Osteoblast (primary cell): ENCODE results near the gene STIM2. TPM values are rescaled to one million over a fixed set of nuclear protein-coding genes. Genes with fewer than 3 reads are reported as not detected.

ENCODE experiments used
- DNase-seq: peaks from one replicate; pipeline ENCODE4 v3.0.0; 2011; ENCODE audit warnings: low spot score, mixed read lengths; ENCODE audit not compliant: insufficient read length; ENCODE audit errors: missing footprints
- H2AFZ ChIP-seq: 2 replicates; pipeline ENCODE4 v1.6.0; 2011; ENCODE audit warnings: mild to moderate bottlenecking, low read length
- H3K27ac ChIP-seq: 2 replicates; pipeline ENCODE4 v1.5.1; 2011; ENCODE audit warnings: mild to moderate bottlenecking, low read depth, low read length, moderate library complexity
- H3K27me3 ChIP-seq: 2 replicates; pipeline ENCODE4 v1.6.0; 2012; ENCODE audit warnings: mild to moderate bottlenecking, control low read depth, inconsistent platforms, low read length, moderate library complexity; ENCODE audit not compliant: insufficient read depth
- H3K36me3 ChIP-seq: 2 replicates; pipeline ENCODE4 v1.5.1; 2011; ENCODE audit warnings: mild to moderate bottlenecking, low read length, control low read depth, moderate library complexity; ENCODE audit not compliant: insufficient read depth
- H3K4me1 ChIP-seq: 2 replicates; pipeline ENCODE4 v1.5.1; 2011; ENCODE audit warnings: mild to moderate bottlenecking, low read length, control low read depth, moderate library complexity; ENCODE audit not compliant: insufficient read depth
- H3K4me2 ChIP-seq: 2 replicates; pipeline ENCODE4 v1.6.0; 2011; ENCODE audit warnings: mild to moderate bottlenecking, low read length; ENCODE audit not compliant: insufficient read depth
- H3K4me3 ChIP-seq: fragments of 200-600 bp; sonication (generic); 3 replicates; pipeline ENCODE4 v1.5.1; 2012; ENCODE audit warnings: mild to moderate bottlenecking, low read length, inconsistent platforms; ENCODE audit not compliant: insufficient read depth
- H3K79me2 ChIP-seq: 2 replicates; pipeline ENCODE4 v1.6.0; 2012; ENCODE audit warnings: mild to moderate bottlenecking, low read length, control low read depth, inconsistent platforms; ENCODE audit not compliant: insufficient read depth
- H3K9me3 ChIP-seq: 2 replicates; pipeline ENCODE4 v1.5.1; 2011; ENCODE audit warnings: low read depth, low read length, control low read depth
- H4K20me1 ChIP-seq: 2 replicates; pipeline ENCODE4 v1.6.0; 2012; ENCODE audit warnings: mild to moderate bottlenecking, low read length, control low read depth; ENCODE audit not compliant: insufficient read depth
- total RNA-seq: library from RNA; depleted of rRNA; stranded (reverse); fragments of >200 nt; gene quantifications from 2 replicates; pipeline ENCODE4 v1.2.3, GENCODE V29; 2012
- TF ChIP-seq, protein P1 (sequence below): IDR thresholded peaks from 2 replicates; pipeline ENCODE4 v1.5.1; 2011; ENCODE audit warnings: mild to moderate bottlenecking, low read depth, low read length, moderate library complexity; ENCODE audit errors: extremely low read depth

STIM2 gene
- total RNA-seq, 1 donor: 14.8 TPM

DNA sequence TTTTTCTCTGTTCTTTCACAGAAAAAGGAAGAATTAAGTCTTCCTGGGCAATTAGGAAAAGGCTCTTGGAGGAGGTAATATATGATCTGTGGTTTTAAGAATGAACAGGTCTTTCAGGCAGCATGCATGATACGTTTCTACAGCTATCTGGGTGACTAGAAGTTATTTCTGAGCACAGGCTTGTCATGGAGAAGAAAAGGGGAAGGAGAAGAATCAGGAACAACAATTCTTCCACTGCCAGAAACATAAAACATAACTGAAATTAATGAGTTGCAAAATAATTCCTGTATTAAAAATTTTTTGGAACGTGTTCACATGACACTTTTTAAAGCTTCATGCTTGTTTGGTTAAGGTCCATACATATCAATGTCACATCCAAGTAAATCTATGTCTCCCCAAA lies 17.7 kb upstream of the STIM2 start:
- H2AFZ ChIP-seq: no peak overlapping the region
- H3K36me3 ChIP-seq: no peaks in the 10 kb centered on the region
- H3K4me1 ChIP-seq: peaks cover 11% of the 10 kb centered on the region
- TF ChIP-seq, protein P1, sequence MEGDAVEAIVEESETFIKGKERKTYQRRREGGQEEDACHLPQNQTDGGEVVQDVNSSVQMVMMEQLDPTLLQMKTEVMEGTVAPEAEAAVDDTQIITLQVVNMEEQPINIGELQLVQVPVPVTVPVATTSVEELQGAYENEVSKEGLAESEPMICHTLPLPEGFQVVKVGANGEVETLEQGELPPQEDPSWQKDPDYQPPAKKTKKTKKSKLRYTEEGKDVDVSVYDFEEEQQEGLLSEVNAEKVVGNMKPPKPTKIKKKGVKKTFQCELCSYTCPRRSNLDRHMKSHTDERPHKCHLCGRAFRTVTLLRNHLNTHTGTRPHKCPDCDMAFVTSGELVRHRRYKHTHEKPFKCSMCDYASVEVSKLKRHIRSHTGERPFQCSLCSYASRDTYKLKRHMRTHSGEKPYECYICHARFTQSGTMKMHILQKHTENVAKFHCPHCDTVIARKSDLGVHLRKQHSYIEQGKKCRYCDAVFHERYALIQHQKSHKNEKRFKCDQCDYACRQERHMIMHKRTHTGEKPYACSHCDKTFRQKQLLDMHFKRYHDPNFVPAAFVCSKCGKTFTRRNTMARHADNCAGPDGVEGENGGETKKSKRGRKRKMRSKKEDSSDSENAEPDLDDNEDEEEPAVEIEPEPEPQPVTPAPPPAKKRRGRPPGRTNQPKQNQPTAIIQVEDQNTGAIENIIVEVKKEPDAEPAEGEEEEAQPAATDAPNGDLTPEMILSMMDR: no peak
- H3K9me3 ChIP-seq: no peaks in the 10 kb centered on the region
- DNase-seq: no peak
- no peak overlapping the region for H3K4me3 ChIP-seq
- no peak overlapping the region for H3K4me2 ChIP-seq
- no peaks in the 10 kb centered on the region for H3K79me2 ChIP-seq
- H3K27ac ChIP-seq: no peak overlapping the region
- no peaks in the 10 kb centered on the region for H3K27me3 ChIP-seq
- no peaks in the 10 kb centered on the region for H4K20me1 ChIP-seq

DNA sequence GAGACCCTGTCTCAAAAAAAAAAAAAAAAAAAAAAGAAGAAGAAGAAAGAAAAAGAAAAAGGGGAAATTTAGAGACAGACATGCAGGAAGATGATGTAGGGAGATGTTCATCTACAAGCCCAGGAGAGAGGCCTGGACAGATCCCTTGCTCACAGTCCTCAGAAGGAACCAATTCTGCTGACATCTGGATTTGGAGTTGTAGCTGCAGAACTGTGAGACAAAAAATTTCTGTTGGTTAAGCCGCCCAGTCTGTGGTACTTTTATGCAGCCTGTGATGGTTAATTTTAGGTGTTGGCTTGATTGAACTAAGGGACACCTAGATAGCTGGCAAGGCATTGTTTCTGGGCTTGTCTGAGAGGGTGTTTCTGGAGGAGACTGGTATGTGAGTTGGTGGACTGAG lies 10.1 kb upstream of the STIM2 start:
- Histone ChIP-seq H3K9me3 (no peaks in the 10 kb centered on the region), H3K4me3 (no peak overlapping the region), H3K36me3 (no peaks in the 10 kb centered on the region), H3K4me2 (no peak overlapping the region), H3K79me2 (no peaks in the 10 kb centered on the region), H3K27ac (no peak overlapping the region), H4K20me1 (no peaks in the 10 kb centered on the region), H2AFZ (no peak overlapping the region), H3K4me1 (no peaks in the 10 kb centered on the region), H3K27me3 (no peaks in the 10 kb centered on the region)
- no peak for DNase-seq
- TF ChIP-seq, protein P1: no peak

DNA sequence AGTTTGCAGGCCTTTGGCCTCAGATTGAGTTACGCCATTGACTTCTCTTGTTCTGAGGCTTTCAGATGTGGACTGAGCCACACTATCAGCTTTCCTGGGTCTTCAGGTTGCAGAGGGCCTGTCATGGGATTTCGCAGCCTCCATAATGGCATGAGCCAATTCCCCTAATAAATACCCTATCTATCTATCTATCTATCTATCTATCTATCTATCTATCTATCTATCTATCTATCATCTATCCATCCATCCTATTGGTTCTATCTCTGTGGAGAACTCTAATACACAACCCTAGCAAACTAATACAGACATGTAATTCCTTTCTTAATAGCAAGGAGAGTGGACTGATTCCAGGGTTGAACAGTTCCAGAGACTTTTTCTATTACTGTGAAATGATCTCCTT lies 9.5 kb upstream of the STIM2 start:
- DNase-seq: no peak
- Histone ChIP-seq H2AFZ (no peak overlapping the region), H3K27ac (no peak overlapping the region), H3K9me3 (no peaks in the 10 kb centered on the region), H3K4me3 (no peak overlapping the region), H3K79me2 (no peaks in the 10 kb centered on the region), H3K36me3 (no peaks in the 10 kb centered on the region), H4K20me1 (no peaks in the 10 kb centered on the region), H3K27me3 (no peaks in the 10 kb centered on the region), H3K4me2 (no peak overlapping the region), H3K4me1 (no peaks in the 10 kb centered on the region)
- TF ChIP-seq, protein P1: no peak

DNA sequence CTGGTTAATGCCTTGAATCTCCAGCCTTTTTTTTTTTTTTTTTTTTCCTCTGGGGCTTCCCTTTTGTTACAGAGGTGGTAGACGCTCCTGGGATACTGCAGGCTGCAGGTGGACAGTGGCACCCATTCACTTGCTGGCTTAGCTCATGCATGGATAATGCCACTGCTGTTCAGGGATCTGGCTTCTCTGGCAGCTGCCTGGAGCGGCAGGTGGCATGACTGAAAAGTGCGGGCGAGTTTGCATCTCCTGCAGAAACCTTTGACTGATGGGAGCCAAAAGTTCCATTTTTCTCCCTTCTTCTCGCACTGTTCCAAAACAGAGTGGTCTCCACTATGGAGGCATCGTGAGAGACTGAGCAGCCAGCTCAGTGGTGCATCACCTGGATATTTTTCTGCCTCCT lies 5.9 kb upstream of the STIM2 start:
- Histone ChIP-seq H3K79me2 (no peaks in the 10 kb centered on the region), H3K4me3 (no peak overlapping the region), H3K4me1 (peaks cover 19% of the 10 kb centered on the region), H3K27ac (no peak overlapping the region), H3K36me3 (no peaks in the 10 kb centered on the region), H3K4me2 (no peak overlapping the region), H2AFZ (no peak overlapping the region), H3K9me3 (no peaks in the 10 kb centered on the region), H4K20me1 (no peaks in the 10 kb centered on the region), H3K27me3 (no peaks in the 10 kb centered on the region)
- no peak for DNase-seq
- TF ChIP-seq, protein P1: no peak
